GM12875 (cell line): ENCODE data around the gene ARSB.

ENCODE experiments used
- H3K4me3 ChIP-seq: one replicate; pipeline ENCODE4 v1.5.1; 2011; ENCODE audit warnings: low read depth, low read length, control low read depth
- CTCF ChIP-seq: IDR thresholded peaks from 2 replicates; pipeline ENCODE4 v1.5.1; 2011; ENCODE audit warnings: low read depth, mild to moderate bottlenecking, control low read depth, inconsistent platforms, low read length, moderate library complexity, borderline replicate concordance; ENCODE audit not compliant: insufficient read depth

The ARSB gene

GRCh38 chr5:78731884-78732283, 253.2 kb downstream of the ARSB start:
- no peak for TF ChIP-seq CTCF
- H3K4me3 ChIP-seq = no peak overlapping the region

- no peak for TF ChIP-seq CTCF
- H3K4me3 ChIP-seq = no peak overlapping the region
These were observed 254.6 kb downstream of the ARSB start for GRCh38 chr5:78730300-78731094.

GRCh38 chr5:78727786-78728761, 257.0 kb downstream of the ARSB start:
- no peak overlapping the region for H3K4me3 ChIP-seq
- TF ChIP-seq CTCF = no peak
